Body of pancreas (tissue), 4 donors: ENCODE data around the gene LRRFIP1.

Experiments used
- POLR2A ChIP-seq, 3 donors: fragments of 450-650 bp; IDR thresholded peaks; one replicate each; pipeline ENCODE4 v1.6.1; 2016; ENCODE audit warnings: antibody characterized with exemption in 3 of 3, mild to moderate bottlenecking in 2 of 3
- TF ChIP-seq, protein P1 (sequence below), 7 experiments: fragments of 450-650 bp in 4 of 7; fragments of 200-600 bp in 3 of 7; sonication (generic) in 3 of 7; IDR thresholded peaks; one replicate each; pipeline ENCODE4 v1.5.1; 2016 to 2019; ENCODE audit warnings: antibody characterized with exemption in 7 of 7

DNA sequence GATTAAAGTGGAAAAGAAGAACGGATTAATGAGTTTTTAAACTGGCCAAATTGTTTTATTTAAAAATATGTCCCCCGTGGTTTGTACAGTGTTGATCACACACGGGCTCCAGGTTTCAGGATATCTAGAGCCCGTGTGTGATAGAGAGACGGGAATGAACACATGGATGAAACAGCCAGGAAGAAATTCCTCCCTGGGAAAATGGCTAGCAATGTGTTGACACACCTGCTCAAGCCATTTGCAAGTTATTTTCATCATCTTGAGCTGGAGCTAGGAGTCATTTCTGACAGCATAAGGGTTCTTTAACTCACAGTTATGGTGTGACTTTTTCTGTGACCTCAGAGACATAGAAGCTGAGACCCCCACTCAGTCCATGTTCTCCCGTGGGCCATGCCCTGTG, 81.6 kb downstream of the LRRFIP1 start:
- TF ChIP-seq POLR2A (IDR thresholded peaks at IDR 0.05), result no peak
- TF ChIP-seq, protein P1, sequence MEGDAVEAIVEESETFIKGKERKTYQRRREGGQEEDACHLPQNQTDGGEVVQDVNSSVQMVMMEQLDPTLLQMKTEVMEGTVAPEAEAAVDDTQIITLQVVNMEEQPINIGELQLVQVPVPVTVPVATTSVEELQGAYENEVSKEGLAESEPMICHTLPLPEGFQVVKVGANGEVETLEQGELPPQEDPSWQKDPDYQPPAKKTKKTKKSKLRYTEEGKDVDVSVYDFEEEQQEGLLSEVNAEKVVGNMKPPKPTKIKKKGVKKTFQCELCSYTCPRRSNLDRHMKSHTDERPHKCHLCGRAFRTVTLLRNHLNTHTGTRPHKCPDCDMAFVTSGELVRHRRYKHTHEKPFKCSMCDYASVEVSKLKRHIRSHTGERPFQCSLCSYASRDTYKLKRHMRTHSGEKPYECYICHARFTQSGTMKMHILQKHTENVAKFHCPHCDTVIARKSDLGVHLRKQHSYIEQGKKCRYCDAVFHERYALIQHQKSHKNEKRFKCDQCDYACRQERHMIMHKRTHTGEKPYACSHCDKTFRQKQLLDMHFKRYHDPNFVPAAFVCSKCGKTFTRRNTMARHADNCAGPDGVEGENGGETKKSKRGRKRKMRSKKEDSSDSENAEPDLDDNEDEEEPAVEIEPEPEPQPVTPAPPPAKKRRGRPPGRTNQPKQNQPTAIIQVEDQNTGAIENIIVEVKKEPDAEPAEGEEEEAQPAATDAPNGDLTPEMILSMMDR (IDR thresholded peaks at IDR 0.05), result no peak
